Fibroblast of skin of left quadriceps (primary cell): Measurements from ENCODE around the gene DPP6.

ENCODE experiments used
- DNase-seq, 2 experiments: peaks; one replicate each; pipeline ENCODE4 v3.0.0-alpha.2; 2013; ENCODE audit warnings: low read depth in 2 of 2

Gene DPP6

DNA sequence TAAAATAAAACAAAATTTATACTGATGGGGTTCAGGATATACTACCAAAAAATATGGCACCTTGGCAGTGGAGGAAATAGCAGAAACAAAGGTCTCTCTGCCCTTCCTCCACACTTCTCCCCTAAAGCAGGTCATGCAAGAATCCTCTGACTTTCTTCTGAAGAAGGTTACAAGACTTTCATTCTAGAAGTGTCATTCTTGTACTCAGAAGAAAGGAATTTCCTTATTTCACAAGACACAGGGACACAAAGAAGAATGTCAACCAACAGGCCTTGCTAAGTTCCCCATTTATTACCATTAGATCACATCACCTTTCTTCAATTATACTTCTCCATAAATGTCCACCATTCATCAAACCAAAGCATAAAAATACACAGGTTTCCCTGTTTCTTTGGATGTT is 480.6 kb downstream of the DPP6 start:
- no peak for DNase-seq

DNA sequence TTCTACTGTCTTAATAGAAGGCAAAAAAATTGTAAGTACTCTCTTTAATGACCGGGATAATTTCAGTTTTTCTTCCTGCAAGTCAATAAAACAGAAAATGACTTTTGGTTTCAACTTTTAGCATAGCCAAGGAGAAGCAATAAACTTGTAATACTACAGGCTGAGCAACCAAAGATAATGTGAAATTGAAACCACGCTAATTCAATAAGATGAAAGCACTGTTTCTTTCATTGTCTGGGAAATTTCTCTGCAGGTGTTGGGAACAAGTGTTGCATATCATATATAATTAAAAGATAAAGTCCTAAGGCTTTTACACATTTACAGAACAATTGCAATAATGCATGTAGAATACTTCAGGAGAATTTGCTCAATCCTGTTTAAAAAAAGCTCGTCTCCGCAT is 488.4 kb downstream of the DPP6 start:
- no peak for DNase-seq

DNA sequence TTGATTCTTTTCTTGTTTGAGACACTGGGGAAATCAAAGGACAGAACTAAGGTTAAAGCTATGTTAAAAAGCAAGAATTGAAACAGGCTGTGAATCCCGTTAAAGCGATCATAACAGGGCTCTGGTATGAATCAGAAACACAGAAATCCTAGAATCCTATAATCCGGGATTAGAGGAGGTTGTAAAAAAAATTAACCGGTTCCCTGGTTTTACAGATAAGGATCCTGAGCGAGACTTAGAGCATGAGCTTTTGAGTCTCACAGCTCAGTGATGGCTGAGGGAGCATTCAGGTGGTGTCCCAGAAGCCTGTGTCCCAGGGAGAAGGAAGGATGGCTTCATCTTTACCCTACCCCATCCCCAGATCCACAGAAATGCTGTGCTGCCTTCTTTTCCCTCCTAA is 489.4 kb downstream of the DPP6 start:
- no peak for DNase-seq

DNA sequence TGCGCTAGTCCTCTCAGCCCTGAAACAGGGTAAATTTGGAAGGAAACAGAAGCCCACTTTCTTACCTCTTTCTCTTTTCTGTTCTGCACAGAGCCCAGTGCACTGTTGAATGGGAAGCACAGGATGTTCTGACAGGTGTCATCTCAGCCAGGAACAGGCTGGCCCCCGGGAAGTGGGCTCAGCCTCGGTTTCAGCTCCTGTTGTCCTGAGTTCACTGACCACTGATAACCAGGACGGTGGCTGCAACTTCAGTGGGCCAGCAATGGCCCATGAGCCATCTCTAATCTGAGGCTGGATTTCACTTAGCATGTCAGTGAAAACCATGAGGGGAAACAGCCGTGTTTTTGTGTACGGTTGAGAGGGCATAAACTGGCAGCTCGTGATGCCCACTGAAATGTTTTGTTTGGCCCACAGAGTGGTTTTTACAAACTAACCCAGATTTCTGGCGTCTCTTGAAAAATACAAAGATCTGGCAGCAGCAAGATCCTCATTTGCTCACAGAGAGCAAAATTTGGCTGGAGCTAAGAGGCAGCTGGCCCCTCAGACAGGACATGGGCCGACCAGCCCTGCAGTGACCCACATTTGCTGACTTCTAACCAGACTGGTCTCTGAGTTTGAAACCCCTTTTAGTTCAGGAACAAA is 494.9 kb downstream of the DPP6 start:
- no peak for DNase-seq

DNA sequence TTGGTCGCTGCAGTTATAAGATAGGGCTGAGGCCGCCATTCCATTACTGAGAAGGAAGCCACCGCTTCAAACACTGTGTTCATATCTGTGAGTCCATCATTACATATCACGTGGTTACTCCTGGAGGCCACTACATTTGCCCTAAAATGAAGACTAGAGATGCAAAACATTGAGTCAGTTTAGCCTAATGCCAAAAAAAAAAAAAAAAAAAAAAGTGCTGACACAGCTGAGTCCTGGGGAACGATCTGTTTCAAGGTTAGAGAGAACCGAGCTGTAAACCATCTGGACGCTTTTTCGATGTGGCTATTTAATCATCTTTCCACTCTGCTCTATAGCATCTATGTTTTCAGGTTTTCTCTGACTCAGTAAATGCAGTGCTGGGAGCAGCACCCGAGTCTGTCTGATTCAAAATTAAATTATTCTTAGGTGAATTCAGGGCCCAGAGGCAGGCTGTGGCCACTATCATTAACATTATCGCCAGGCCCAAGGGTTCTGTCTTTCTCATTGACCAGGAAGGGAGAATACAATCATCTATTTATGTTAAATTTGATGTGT is 501.6 kb downstream of the DPP6 start:
- no peak for DNase-seq

DNA sequence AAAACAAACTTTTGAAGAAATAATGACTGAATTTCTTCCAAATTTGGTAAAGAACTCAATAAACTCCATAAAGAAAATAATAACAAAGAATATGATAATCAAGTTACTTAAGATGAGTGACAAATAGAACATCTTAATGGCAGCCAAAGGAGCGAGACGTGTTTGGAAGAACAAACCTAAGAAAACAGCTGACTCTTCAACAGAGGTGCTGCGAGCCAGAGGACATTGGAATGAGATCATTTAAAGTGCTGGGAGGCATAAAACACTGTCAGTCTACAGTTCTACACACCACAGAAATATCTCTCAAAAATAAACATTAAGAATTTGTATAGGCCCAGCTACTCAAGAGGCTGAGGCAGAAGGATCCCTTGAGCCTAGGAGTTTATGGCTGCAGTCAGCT is 507.3 kb downstream of the DPP6 start:
- no peak for DNase-seq

DNA sequence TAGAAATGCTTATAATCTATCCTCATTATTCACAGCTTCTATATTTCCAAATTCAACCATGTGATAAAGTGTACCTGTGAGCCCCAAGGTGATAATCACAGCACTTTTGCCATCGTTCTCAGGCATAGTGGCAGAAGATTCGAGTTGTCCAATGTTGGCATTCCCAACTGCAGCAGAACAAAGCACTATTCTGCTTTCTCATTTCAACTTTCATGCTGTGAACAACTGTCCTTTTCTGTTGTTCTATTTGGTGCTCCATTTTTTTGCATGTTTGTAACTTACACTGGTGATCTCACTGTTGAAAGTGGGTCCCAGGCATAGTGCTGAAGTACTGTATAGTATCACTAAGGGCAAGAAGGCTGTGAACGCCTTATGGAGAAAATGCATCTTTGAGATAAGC is 512.5 kb downstream of the DPP6 start:
- no peak for DNase-seq

DNA sequence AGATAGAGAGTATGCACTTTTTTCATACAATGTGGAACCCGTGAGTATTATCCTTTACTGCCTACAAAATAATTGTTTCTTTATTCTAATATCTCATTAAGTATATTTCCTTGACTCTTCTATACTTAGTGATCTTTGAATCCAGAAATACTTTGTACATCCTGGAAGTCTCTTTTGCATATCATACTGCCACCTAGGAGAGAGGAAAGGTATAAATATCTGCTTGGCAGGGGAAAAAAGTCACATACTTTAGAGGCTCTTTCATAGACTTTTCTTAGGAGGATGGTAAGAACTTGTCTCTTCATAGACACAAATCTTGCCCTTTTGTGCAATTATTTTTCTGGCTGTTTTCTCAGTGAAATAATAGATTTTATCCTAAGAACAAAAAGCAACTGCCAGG is 514.7 kb downstream of the DPP6 start:
- DNase-seq = no peak

DNA sequence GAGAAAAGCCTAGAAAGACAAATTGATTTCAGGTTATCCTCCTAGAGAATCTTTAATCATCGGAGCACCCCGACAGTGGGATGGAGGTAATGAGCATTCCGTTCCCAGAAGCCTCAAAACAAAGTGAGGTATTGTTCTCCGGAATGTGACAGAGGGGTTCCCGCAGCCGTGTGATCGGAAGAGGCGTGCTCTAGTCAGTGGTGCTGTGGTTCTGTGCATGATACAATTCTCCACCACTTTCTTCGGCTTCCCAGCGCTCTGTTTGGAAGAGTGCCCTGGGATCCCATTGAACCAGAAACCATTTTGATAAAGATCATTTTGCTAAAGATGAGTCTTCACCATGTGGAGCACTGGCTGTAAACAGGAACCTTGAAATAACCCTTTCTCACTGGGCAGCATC is 516.1 kb downstream of the DPP6 start:
- DNase-seq = no peak

DNA sequence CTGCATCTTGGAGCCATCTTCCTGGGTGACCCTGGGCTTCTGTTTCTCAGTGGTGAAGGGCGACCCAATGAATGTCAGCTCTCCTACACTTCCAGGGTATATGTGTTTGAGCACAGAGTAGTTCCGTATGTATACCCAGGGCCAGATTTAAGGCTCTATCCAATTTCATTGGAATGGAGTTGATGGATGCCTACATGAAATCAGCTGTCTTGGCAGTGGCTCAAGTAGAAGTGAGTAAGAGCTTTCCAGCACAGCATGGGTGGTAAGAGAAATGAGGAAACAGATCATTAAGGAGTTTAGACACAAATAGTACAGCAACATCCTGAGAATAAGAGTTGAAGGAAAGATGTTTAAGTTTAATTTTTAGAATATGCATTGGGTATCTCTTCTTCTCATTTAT is 517.7 kb downstream of the DPP6 start:
- DNase-seq = no peak

DNA sequence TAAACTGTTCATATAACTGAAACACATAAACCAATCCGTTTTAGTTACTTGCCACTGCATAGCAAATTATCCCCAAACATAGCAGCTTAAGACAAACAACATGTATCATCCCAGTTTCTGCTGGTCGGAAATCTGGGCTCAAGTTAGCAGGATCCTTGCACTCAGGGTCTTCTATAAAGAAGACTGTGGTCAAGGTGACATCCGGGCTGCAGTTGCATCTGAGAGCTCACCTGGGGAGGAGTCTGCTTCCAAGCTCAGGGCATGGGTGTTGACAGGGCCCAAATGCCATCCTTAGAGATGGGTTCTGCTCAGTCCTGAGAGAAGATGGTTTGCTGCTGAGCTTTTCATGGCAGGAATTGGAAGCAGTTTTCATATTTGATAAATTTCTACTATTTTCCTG is 519.6 kb downstream of the DPP6 start:
- no peak for DNase-seq

DNA sequence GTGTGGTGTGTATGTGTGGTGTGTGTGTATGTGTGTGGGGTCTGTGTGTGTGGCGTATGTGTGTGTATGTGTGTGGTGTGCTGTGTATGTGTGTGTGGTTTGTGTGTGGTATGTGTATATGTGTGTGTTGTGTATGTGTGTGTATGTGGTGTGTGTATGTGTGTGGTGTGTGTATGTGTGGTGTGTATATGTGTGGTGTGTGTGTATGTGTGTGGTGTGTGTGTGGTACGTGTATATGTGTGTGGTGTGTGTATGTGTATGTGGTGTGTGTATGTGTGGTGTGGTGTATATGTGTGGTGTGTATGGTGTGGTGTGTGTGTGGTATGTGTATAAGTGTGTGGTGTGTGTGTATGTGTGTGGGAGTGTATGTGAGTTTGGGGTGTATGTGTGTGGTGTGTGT is 522.0 kb downstream of the DPP6 start:
- DNase-seq = no peak

DNA sequence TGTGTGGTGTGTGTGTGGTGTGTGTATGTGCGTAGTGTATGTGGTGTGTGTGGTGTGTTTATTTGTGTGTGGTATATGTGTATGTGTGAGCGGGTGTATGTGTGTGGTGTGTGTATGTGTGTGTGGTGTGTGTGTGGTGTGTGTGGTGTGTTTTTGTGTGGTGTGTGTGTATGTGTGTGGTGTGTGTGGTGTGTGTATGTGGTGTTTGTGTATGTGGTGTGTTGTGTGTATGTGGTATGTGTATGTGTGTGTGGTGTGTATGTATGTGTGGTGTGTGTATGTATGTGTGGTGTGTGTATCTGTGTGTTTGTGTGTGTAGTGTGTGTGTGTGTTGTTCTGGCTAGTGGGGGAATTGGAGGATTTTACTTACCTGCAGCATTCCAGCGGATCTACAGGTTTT is 523.3 kb downstream of the DPP6 start:
- DNase-seq = no peak

DNA sequence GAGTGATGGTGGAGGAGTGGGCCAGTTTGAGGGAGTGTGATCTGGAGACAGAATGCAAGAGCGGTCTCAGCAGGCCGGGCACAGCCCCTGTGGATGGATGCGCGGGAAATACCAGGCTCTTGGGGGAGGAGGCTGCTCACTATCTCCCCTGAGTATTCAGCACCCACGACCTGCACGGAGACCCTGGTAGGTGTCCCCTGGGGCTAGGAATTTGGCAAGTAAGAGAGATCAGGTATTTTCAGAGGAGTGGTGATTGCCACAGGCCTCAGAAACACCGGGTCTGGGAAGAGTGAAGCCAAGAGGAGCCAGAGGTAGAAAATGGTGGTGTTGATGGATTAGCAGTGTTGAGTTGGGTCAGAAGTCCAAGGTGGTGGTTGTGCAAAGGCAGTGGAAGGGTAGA is 524.4 kb downstream of the DPP6 start:
- no peak for DNase-seq

DNA sequence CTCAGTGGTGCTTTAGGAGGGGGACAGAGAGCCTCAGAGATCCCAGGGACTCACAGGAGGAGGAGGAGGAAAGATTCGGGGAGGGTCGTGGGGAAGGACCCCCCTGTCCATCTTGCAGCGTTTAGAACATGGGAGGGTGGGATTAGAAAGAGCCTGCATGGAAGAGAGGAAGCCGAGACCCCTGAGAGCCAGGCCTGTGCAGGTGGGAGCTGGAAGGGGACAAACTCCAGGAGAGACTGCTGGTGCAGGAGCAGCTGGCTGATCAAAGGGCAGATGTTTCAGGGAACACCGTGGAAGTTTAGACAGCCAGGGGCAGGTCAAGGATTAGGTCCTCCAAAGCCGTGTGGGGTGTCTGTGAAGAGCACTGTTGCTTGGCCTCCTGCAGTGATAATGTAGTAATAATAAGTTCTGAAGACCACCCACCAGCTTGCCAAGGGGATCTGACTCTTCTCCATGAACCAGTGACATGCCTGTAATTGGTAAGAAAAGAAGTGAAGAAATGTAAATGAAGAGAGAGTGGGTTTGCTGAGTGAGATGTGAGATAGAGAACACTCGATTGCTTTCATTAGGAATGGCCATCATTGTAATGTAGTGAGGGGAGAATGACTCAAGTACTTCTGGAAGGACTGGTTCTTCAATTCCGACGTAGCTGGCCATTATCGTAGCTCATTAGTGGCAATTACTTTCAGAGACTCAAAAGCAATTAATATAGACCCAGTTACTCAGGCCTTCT is 525.1 kb downstream of the DPP6 start:
- no peak for DNase-seq

DNA sequence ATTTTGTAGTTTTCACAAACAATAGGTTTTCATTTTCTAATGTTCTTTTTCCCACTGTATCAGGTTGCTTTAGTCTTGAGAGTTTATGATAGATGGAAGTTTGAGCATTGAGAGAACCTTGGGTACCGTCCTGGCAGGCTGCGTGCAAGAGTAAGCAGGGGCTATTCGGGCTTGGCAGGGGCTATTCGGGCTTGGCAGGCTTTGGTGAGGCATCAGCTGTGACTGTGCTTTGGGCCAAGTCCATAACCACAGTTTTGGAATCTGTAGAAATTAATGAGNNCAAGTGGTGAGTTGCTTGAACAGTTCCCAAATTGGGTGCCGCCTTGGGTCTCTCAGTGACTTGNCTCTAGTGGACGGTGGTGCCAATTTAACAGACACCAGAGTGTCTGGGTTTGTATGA is 526.1 kb downstream of the DPP6 start:
- DNase-seq = no peak

DNA sequence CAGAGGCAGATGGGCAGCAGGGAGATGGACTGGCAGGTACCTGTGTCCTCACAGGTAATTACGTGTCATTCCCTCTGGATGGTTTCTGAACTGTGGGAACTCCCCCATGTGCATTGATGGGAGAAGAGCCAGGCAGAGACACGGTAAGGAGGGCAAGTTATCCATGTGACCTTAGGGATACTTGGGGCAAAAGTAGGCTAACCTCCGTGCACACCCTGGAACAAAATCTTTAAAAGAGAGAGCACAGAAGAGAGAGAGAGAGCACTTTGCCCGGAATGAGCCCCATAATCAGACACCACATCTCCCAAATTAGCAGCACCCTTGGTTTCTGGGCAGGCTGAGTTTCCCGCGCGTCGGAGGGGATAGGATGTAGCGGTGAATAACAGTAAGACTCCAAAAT is 527.5 kb downstream of the DPP6 start:
- no peak for DNase-seq

DNA sequence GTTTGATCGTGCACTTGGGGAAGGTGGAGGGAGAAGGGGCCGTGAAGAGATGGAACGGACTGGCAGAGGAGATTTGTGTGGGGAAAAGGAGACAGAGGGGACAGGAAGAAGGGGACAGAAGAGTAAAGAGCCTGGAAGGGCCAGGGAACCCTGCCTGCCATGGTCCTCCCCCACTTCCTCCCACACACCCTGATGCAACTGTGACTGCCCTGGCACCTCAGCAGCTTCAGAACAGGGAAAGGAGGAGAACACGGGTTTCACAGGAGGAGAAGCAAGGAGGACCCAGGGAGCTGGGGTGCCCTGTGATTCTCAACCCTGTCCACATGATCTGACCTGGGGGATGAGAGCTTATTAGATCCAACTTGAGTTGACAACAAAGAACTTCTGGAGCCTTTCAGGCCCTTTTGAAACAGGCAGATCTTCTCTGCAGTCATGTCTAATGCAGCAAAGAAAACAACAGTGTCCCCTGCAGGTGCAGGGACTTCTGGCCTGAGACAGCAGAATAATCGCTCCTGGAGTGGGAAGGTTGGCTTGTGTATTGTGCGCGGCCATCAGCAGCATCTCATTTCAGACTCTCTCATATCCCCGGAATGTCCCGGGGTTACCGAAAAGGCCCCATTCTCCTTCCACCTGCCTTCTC is 529.2 kb downstream of the DPP6 start:
- DNase-seq = no peak

DNA sequence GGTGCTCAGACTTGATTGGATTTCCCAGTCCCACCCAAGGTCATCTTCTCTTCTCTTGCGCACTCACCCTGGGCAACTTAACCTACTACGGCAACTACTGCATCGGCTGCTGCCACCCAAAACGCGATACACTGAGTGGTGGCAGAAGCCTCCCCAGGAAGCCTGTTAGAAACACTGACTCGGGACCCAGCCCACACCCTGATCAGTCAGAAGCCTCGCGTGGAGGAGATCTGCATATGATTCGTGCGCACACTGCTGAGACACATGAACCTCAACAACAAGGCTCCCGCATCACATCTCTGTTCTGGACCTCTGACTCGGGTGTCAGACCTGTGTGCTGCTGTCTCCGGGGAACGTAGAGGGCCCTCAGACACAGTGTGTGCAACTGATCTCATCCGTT is 531.3 kb downstream of the DPP6 start:
- no peak for DNase-seq

DNA sequence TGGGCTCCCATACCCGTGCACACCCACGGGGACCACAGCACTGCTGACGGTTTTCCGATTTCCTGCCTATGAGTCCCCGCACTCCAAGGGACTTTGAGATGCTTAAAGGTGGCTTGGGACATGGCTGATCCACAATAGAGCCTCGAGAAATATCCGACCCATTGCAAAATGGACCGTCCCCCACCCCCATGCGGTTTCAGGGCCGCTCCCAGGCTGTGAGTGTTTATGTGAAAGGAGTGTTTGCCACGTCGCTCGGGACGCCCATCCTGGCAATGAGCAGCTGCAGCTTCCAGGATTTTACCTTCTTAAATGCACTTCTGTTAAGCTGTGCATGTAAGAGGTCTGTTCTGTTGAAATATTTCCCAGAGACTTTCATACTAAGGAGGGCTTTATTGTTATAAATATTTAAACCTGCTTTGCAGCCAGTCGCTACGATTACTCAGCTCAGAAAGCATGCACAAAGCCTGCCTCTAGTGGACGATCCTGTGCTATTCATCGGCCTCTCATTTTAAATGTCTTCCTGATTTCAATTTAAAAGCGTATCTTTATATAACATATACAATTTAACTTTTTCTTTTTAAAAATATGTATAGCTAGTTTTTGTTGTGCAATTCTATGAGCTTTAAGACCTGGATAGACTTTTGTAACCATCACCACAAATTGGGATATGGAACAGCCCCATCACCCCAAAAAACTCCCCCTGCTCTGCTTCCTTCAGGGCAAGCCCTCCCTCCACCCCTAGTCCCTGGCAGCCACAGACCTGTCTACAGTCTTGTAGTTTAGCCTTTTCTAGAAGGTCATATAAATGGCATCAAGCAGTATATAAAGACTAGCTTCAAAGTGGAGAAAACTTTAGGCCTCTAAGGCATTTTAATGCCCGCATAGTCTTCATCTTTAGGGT is 532.4 kb downstream of the DPP6 start:
- no peak for DNase-seq

DNA sequence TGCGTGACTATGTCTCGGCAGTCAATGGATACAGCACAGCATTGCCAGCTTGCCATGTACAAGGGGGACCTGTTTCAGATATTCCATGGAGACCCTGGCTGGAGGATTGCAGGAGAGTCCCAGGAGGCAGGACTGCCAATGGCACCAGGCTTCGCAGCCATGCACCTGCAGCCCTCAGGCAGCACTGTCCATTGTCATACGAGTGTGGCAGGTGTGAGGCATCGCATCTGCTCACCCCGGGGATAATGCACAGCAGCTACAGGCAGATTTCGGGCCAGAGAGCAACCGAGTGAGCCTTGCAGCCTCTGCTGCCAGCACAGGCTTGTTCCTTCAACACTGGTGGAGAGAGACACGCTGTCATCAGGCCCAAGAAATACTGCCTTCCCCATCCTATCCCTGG is 535.6 kb downstream of the DPP6 start:
- DNase-seq = no peak

DNA sequence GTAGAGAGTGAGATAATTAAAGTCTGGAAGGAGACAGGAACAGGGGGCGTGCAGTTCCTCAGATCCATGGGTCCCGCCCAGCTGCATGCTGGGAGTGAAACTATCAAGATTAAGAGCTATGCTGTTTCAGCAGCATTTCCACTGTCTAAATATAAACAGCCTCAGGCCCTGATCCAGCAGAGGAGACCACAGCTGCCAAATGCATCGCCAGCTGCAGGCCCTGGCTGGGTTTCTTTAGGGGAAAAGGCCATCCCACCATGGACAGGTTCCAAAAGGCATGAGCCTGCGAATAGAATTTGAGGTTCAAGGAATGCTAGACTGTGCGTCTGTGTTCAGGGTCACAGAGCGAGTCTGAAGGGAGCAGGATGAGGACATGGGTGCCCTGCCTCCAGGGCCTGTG is 539.3 kb downstream of the DPP6 start:
- DNase-seq = no peak
